IPS-NIHi7 (cell line): ENCODE measurements around the gene KNDC1.
"Not testable (repeated sequence)": the region's sequence is repeated elsewhere in the genome, so short reads cannot be mapped to it uniquely, and the experiment has no call there.

Experiments
- DNase-seq: peaks from one replicate; pipeline ENCODE4 v3.0.0; 2012; ENCODE audit warnings: mixed read lengths; ENCODE audit errors: extremely low spot score

KNDC1 gene

GRCh38 chr10:133124357-133125211, 35.4 kb upstream of the KNDC1 start:
- DNase-seq = peak; percentile 85

GRCh38 chr10:133125901-133126300, 34.1 kb upstream of the KNDC1 start:
- no peak for DNase-seq

- DNase-seq = no peak
These were observed 33.4 kb upstream of the KNDC1 start for GRCh38 chr10:133126431-133127290.

GRCh38 chr10:133127291-133128125, 32.5 kb upstream of the KNDC1 start:
- DNase-seq = peak; percentile 77

GRCh38 chr10:133128126-133129070, 31.6 kb upstream of the KNDC1 start:
- DNase-seq = no peak

- DNase-seq = no peak
These were observed 30.8 kb upstream of the KNDC1 start for GRCh38 chr10:133129071-133129858.

- DNase-seq = no peak
These were observed 30.0 kb upstream of the KNDC1 start for GRCh38 chr10:133129859-133130495.

- no peak for DNase-seq
These were observed 29.4 kb upstream of the KNDC1 start for GRCh38 chr10:133130602-133131001.

- no peak for DNase-seq
These were observed 29.0 kb upstream of the KNDC1 start for GRCh38 chr10:133131053-133131452.

GRCh38 chr10:133131734-133132472, 28.1 kb upstream of the KNDC1 start:
- DNase-seq = no peak

GRCh38 chr10:133132473-133133291, 27.3 kb upstream of the KNDC1 start:
- no peak for DNase-seq

- DNase-seq = no peak
These were observed 26.4 kb upstream of the KNDC1 start for GRCh38 chr10:133133471-133134231.

GRCh38 chr10:133134411-133135115, 25.5 kb upstream of the KNDC1 start:
- no peak for DNase-seq

- peak; percentile 14 for DNase-seq
These were observed 24.9 kb upstream of the KNDC1 start for GRCh38 chr10:133135116-133135465.

- not testable (repeated sequence) for DNase-seq
These were observed 22.4 kb upstream of the KNDC1 start for GRCh38 chr10:133137486-133138145.

- DNase-seq = no peak
These were observed 20.4 kb upstream of the KNDC1 start for GRCh38 chr10:133139551-133140065.
